ENCODE data around the gene PDHB. TPM values are rescaled to one million over a fixed set of nuclear protein-coding genes. Genes with fewer than 3 reads are reported as not detected.

The PDHB gene
- total and polyA plus RNA-seq, 2 of the 13 experiments (the other 11 are each of a cell fraction or from before 2014, with no cell fraction given), result 108 to 153 TPM

DNA sequence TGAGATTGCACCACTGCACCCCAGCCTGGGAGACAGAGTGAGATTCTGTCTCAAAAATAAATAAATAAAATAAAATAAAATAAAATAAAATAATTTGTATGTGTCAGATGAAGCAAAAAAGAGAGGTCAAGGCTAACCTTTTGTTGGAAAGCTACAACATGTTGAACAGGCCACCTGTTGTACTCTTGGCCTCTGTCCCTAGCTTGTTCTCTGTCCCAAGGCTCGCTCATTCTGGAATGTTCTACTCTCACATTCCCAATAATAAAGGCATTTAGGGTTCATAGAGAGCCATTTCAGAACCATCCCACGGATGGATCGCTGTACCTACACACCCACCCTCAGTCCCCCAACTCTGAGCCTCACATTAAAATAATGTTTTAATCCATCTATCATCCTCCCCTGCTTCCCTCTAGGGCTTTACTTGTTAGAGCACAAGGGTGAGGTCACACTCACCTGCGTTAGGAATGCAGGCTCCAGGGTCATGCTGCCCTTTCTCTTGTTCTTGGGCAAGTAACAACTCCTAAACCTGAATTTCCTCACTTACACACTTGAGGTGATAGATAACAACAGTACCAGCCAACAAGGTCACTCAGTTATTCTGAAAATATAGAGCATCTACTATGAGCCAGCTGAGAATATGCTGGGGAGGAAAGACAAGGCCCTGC is 33.4 kb upstream of the PDHB start:
- no peaks in the 10 kb centered on the region for H3K9me3 ChIP-seq (ENCODE audit: low read length)
- CTCF ChIA-PET (ENCODE audit: low intra/inter-chr PET ratio, low total read pairs), result no interaction called here

More for the DNA sequence above, 33.4 kb upstream of the PDHB start:
- no peak overlapping the region for H3K4me2 ChIP-seq (ENCODE audit: low read depth, low read length)
- no peaks in the 10 kb centered on the region for H4K20me1 ChIP-seq (ENCODE audit: insufficient read depth, low read length)
- no peak overlapping the region for H3K9ac ChIP-seq (ENCODE audit: insufficient read depth, low read depth, low read length)
- intact Hi-C loops (cut with micrococcal nuclease; ENCODE audit: unreplicated experiment), result no loop called here
- H3K27me3 ChIP-seq (ENCODE audit: control insufficient read depth in 1 of 2, insufficient read depth in 2 of 2, low read length in 2 of 2), result no peaks in the 10 kb centered on the region
- ATAC-seq (no peak), FAIRE-seq (no peak), DNase-seq (ENCODE audit: low spot score) (no peak)
- in situ Hi-C loops (cut with HindIII; ENCODE audit: extremely low pct_ligation_motif_present, low pct_unique_long_range_greater_than_20kb), result no loop called here
- no peak overlapping the region for H2AFZ ChIP-seq (ENCODE audit: low read length)
- no peak overlapping the region for H3K27ac ChIP-seq (ENCODE audit: extremely low read length, insufficient read depth, low read length)
- peaks cover 44% of the 10 kb centered on the region for H3K4me1 ChIP-seq (ENCODE audit: insufficient read depth, low read length)
- TF ChIP-seq TBX3 (IDR thresholded peaks at IDR 0.05; ENCODE audit: borderline replicate concordance), result no peak
- TF ChIP-seq ZNF556 (CRISPR knock-in tag; IDR thresholded peaks at IDR 0.05; ENCODE audit: borderline replicate concordance), result no peak
- no peak for TF ChIP-seq FOXA1 (IDR thresholded peaks at IDR 0.05)
- no peak for TF ChIP-seq FOXA1 (CRISPR knock-in tag; IDR thresholded peaks at IDR 0.05)
- no peak for TF ChIP-seq ZNF569 (CRISPR knock-in tag; IDR thresholded peaks at IDR 0.05; ENCODE audit: borderline replicate concordance)
- TF ChIP-seq ZHX1 (CRISPR knock-in tag; IDR thresholded peaks at IDR 0.05; ENCODE audit: low read depth), result no peak
- TF ChIP-seq SOX13 (IDR thresholded peaks at IDR 0.05), result no peak
- TF ChIP-seq SOX13 (CRISPR knock-in tag; conservative IDR thresholded peaks at IDR 0.05 in 1 of 2, IDR thresholded peaks at IDR 0.05 in 1 of 2), result no peak
- TF ChIP-seq ISX (CRISPR knock-in tag; conservative IDR thresholded peaks at IDR 0.05), result no peak
- no peak for TF ChIP-seq MAZ (IDR thresholded peaks at IDR 0.05; ENCODE audit: borderline replicate concordance, low read depth, low read length)
- no peak for TF ChIP-seq MAZ (CRISPR knock-in tag; IDR thresholded peaks at IDR 0.05; ENCODE audit: low read depth)
- no peak for TF ChIP-seq RBM39 (IDR thresholded peaks at IDR 0.05; ENCODE audit: low read depth, low read length, poor library complexity, severe bottlenecking)
- TF ChIP-seq ZNF530 (CRISPR knock-in tag; IDR thresholded peaks at IDR 0.05; ENCODE audit: low read depth), result no peak
- no peak for TF ChIP-seq CHD4 (IDR thresholded peaks at IDR 0.05; ENCODE audit: borderline replicate concordance, low read length)
- TF ChIP-seq CCDC6 (CRISPR knock-in tag; IDR thresholded peaks at IDR 0.05), result no peak
- no peak for TF ChIP-seq DRAP1 (CRISPR knock-in tag; IDR thresholded peaks at IDR 0.05)
- no peak for TF ChIP-seq ZNF326 (CRISPR knock-in tag; IDR thresholded peaks at IDR 0.05; ENCODE audit: borderline replicate concordance)
- H3K79me2 ChIP-seq (ENCODE audit: insufficient read depth, low read length), result no peaks in the 10 kb centered on the region
- POLR2A ChIA-PET, result no interaction called here
- H3K4me3 ChIP-seq (replicated peaks in 1 of 3; ENCODE audit: insufficient read depth in 1 of 3, low read depth in 2 of 3, low read length in 3 of 3), result no peak overlapping the region
- WGBS (ENCODE audit: low lambda C conversion rate), result 85% methylated on average over 4 of the region's 4 CpGs
- no TSS peak for BruUV-seq (replicated peaks)
- no peaks in the 10 kb centered on the region for H3K36me3 ChIP-seq (replicated peaks in 1 of 2; ENCODE audit: control insufficient read depth in 1 of 2, insufficient read depth in 2 of 2, low read length in 2 of 2)

Measured in HepG2 (cell line).